SK-N-SH (cell line): Measurements from ENCODE around the gene DNAJC16. TPM values are rescaled to one million over a fixed set of nuclear protein-coding genes. Genes with fewer than 3 reads are reported as not detected.

Experiments
- CTCF ChIA-PET: fragments of 300-600, 350-600 bp; formaldehyde crosslinking; extraction: SDS; loops from one replicate; lab custom pipeline; 2021; lab: Yijun Ruan, JAX
- POLR2A ChIA-PET: fragments of 350-600 bp; sonication (Branson Sonifier 250); formaldehyde crosslinking; extraction: SDS; loops from one replicate; lab custom pipeline; 2020; ENCODE audit warnings: antibody characterized with exemption, inconsistent platforms; lab: Yijun Ruan, JAX
- DNase-seq: peaks from one replicate; pipeline ENCODE4 v3.0.0; 2012
- H2AFZ ChIP-seq: fragments of 200-600 bp; sonication (generic); 2 replicates; pipeline ENCODE4 v1.8.1; 2016; ENCODE audit warnings: antibody characterized with exemption, mild to moderate bottlenecking, low read depth
- H3F3A ChIP-seq: fragments of 200-600 bp; sonication (generic); replicated peaks from 2 replicates; pipeline ENCODE3; 2016; ENCODE audit warnings: antibody characterized with exemption, mild to moderate bottlenecking; ENCODE audit not compliant: insufficient read depth
- H3K27ac ChIP-seq, 2 experiments: fragments of 200-500 bp in 1 of 2; fragments of 200-600 bp in 1 of 2; sonication (Bioruptor generic) in 1 of 2; sonication (generic), shearing (Covaris generic) in 1 of 2; 2 replicates each; pipeline versions ENCODE4 v1.5.1 to v1.6.1; 2014 to 2016; ENCODE audit warnings: low read depth in 2 of 2, inconsistent platforms in 1 of 2, low read length in 1 of 2, mild to moderate bottlenecking in 1 of 2, mixed read lengths in 1 of 2
- H3K27me3 ChIP-seq: fragments of 200-600 bp; sonication (generic), shearing (Covaris generic); 2 replicates; pipeline ENCODE4 v1.6.1; 2016; ENCODE audit warnings: mixed run types; ENCODE audit not compliant: insufficient read depth
- H3K36me3 ChIP-seq, 2 experiments: fragments of 200-500 bp in 1 of 2; fragments of 200-600 bp in 1 of 2; sonication (Bioruptor generic) in 1 of 2; sonication (generic) in 1 of 2; replicated peaks in 1 of 2; 2 replicates each; pipeline versions ENCODE3 to v1.5.1; 2014 to 2016; ENCODE audit warnings: low read length in 1 of 2, mild to moderate bottlenecking in 1 of 2; ENCODE audit not compliant: insufficient read depth in 2 of 2, control insufficient read depth in 1 of 2
- H3K4me1 ChIP-seq, 2 experiments: fragments of 200-500 bp in 1 of 2; fragments of 200-600 bp in 1 of 2; sonication (Bioruptor generic) in 1 of 2; sonication (generic), shearing (Covaris generic) in 1 of 2; 2 replicates each; pipeline versions ENCODE4 v1.5.1 to v1.6.1; 2014 to 2016; ENCODE audit warnings: low read depth in 1 of 2, low read length in 1 of 2, mixed run types in 1 of 2; ENCODE audit not compliant: insufficient read depth in 2 of 2, control insufficient read depth in 1 of 2
- H3K4me2 ChIP-seq: fragments of 200-600 bp; sonication (generic), shearing (Covaris generic); 2 replicates; pipeline ENCODE4 v1.6.1; 2017; ENCODE audit warnings: mixed run types
- H3K4me3 ChIP-seq, 2 experiments: fragments of 200-500 bp in 1 of 2; fragments of 200-600 bp in 1 of 2; sonication (Bioruptor generic) in 1 of 2; sonication (generic), shearing (Covaris generic) in 1 of 2; 2 replicates each; pipeline versions ENCODE4 v1.5.1 to v1.8.1; 2014 to 2016; ENCODE audit warnings: low read depth in 2 of 2, inconsistent platforms in 1 of 2, low read length in 1 of 2, mild to moderate bottlenecking in 1 of 2, mixed read lengths in 1 of 2, moderate library complexity in 1 of 2
- H3K79me2 ChIP-seq: fragments of 200-600 bp; sonication (generic); 2 replicates; pipeline ENCODE4 v1.8.1; 2017; ENCODE audit warnings: mild to moderate bottlenecking; ENCODE audit not compliant: insufficient read depth
- H3K9ac ChIP-seq: fragments of 200-600 bp; sonication (generic); 2 replicates; pipeline ENCODE4 v1.6.1; 2017; ENCODE audit warnings: mixed run types
- H3K9me2 ChIP-seq: fragments of 200-600 bp; sonication (generic); 2 replicates; pipeline ENCODE4 v1.6.1; 2017; ENCODE audit warnings: mixed run types
- H3K9me3 ChIP-seq: fragments of 200-600 bp; sonication (generic); 2 replicates; pipeline ENCODE4 v1.6.1; 2017; ENCODE audit warnings: mixed run types, mild to moderate bottlenecking, moderate library complexity
- H4K20me1 ChIP-seq: fragments of 200-600 bp; sonication (generic); 2 replicates; pipeline ENCODE4 v1.6.1; 2017; ENCODE audit warnings: mild to moderate bottlenecking, mixed run types; ENCODE audit not compliant: insufficient read depth
- CHD2 ChIP-seq: fragments of 150-350 bp; IDR thresholded peaks from 2 replicates; pipeline ENCODE4 v1.6.1; 2018; ENCODE audit warnings: low read length; ENCODE audit not compliant: partially characterized antibody
- ELF1 ChIP-seq: IDR thresholded peaks from 2 replicates; pipeline ENCODE4 v1.4.0; 2012
- EP300 ChIP-seq, 2 experiments: IDR thresholded peaks; 2 replicates each; pipeline versions ENCODE4 v1.4.0 to v1.6.1; 2012; ENCODE audit warnings: borderline replicate concordance in 1 of 2, low read depth in 1 of 2, low read length in 1 of 2
- FOSL2 ChIP-seq: IDR thresholded peaks from 2 replicates; pipeline ENCODE4 v1.4.0; 2012; ENCODE audit warnings: low read depth, mild to moderate bottlenecking, moderate library complexity, borderline replicate concordance
- FOXM1 ChIP-seq: IDR thresholded peaks from 2 replicates; pipeline ENCODE4 v1.4.0; 2012; ENCODE audit warnings: low read depth, mild to moderate bottlenecking
- GABPA ChIP-seq: IDR thresholded peaks from 2 replicates; pipeline ENCODE4 v1.4.0; 2012; ENCODE audit warnings: low read depth, mild to moderate bottlenecking
- GATA2 ChIP-seq: sonication (generic); formaldehyde crosslinking; IDR thresholded peaks from 2 replicates; pipeline ENCODE4 v1.5.0; 2020; ENCODE audit warnings: mild to moderate bottlenecking, missing genetic modification reagents
- JUND ChIP-seq: IDR thresholded peaks from 2 replicates; pipeline ENCODE4 v1.4.0; 2012
- MEF2A ChIP-seq: IDR thresholded peaks from 2 replicates; pipeline ENCODE4 v1.4.0; 2012; ENCODE audit warnings: low read depth, borderline replicate concordance
- MXI1 ChIP-seq: IDR thresholded peaks from 2 replicates; pipeline ENCODE4 v1.6.1; 2012; ENCODE audit warnings: mild to moderate bottlenecking, low read depth, low read length, improper control_type of control experiment
- NFIC ChIP-seq: IDR thresholded peaks from 2 replicates; pipeline ENCODE4 v1.4.0; 2012; ENCODE audit warnings: borderline replicate concordance
- NRF1 ChIP-seq: IDR thresholded peaks from 2 replicates; pipeline ENCODE4 v1.6.1; 2012; ENCODE audit warnings: low read depth, mild to moderate bottlenecking, low read length
- PBX3 ChIP-seq: IDR thresholded peaks from 2 replicates; pipeline ENCODE4; 2012
- POLR2AphosphoS5 ChIP-seq: IDR thresholded peaks from 2 replicates; pipeline ENCODE4 v1.6.1; 2012; ENCODE audit warnings: low read depth, low read length
- RAD21 ChIP-seq: IDR thresholded peaks from 2 replicates; pipeline ENCODE4 v1.6.1; 2012; ENCODE audit warnings: mild to moderate bottlenecking, low read length
- RFX5 ChIP-seq: IDR thresholded peaks from 2 replicates; pipeline ENCODE4 v1.6.1; 2012; ENCODE audit warnings: mild to moderate bottlenecking, improper control_type of control experiment, low read length
- RXRA ChIP-seq: IDR thresholded peaks from 2 replicates; pipeline ENCODE4 v1.4.0; 2012; ENCODE audit warnings: low read depth, mild to moderate bottlenecking, borderline replicate concordance
- SIN3A ChIP-seq: IDR thresholded peaks from 2 replicates; pipeline ENCODE4 v1.6.1; 2012; ENCODE audit warnings: low read depth, mild to moderate bottlenecking, low read length, moderate library complexity, borderline replicate concordance
- TAF1 ChIP-seq: IDR thresholded peaks from 2 replicates; pipeline ENCODE4 v1.6.1; 2012; ENCODE audit warnings: low read depth, mild to moderate bottlenecking, low read length, moderate library complexity, borderline replicate concordance
- TEAD4 ChIP-seq: IDR thresholded peaks from 2 replicates; pipeline ENCODE4 v1.4.0; 2012; ENCODE audit warnings: mild to moderate bottlenecking, borderline replicate concordance; ENCODE audit not compliant: insufficient read depth
- YY1 ChIP-seq: IDR thresholded peaks from 2 replicates; pipeline ENCODE4 v1.4.0; 2012; ENCODE audit warnings: low read depth, mild to moderate bottlenecking
- WGBS: methylation state at CpG from one replicate; pipeline ENCODE4 v1.1.6; 2017; ENCODE audit warnings: low lambda C conversion rate; 5-methylcytosine and 5-hydroxymethylcytosine counted together
- polyA plus RNA-seq, 3 experiments: library from polyadenylated mRNA; depleted of rRNA; stranded (reverse); fragments of >200 nt; gene quantifications; 2 replicates each; pipeline ENCODE4 v1.2.3, GENCODE V29; 2012
- TF ChIP-seq, protein P1 (sequence below): IDR thresholded peaks from 2 replicates; pipeline ENCODE4 v1.4.0; 2012; ENCODE audit warnings: low read depth
- TF ChIP-seq, protein P2 (sequence below): IDR thresholded peaks from 2 replicates; pipeline ENCODE4 v1.6.1; 2012; ENCODE audit warnings: mild to moderate bottlenecking, low read depth, low read length, moderate library complexity
- TF ChIP-seq, protein P3 (sequence below): fragments of 200-600 bp; sonication (generic); IDR thresholded peaks from 2 replicates; pipeline ENCODE4 v1.6.1; 2017; ENCODE audit warnings: antibody characterized with exemption, mild to moderate bottlenecking, moderate library complexity
- TF ChIP-seq, protein P4 (sequence below): fragments of 150-350 bp; IDR thresholded peaks from 2 replicates; pipeline ENCODE4 v1.6.1; 2017; ENCODE audit warnings: antibody characterized with exemption, low read length, low read depth, borderline replicate concordance

The DNAJC16 gene
- 8.4 and 13.7 TPM in 2 replicates for polyA plus RNA-seq (2012; rRNA removed)
- 8.9 and 10.8 TPM in 2 replicates for polyA plus RNA-seq (2012; cell fraction: cytosol; rRNA removed)
- 10.0 and 18.2 TPM in 2 replicates for polyA plus RNA-seq (2012; cell fraction: nucleus; rRNA removed)

GRCh38 chr1:15526490-15527339, at the start of gene DNAJC16:
Gene DNAJC16, plus strand, starts transcription at chr1:15526848. Its CDS starts 2,258 bp downstream, at chr1:15529106.
- Histone ChIP-seq H3F3A (peaks cover 18% of the 10 kb centered on the region), H4K20me1 (no peaks in the 10 kb centered on the region; the same call in 1 of the 2 replicates), H3K9me3 (no peaks in the 10 kb centered on the region), H3K4me3 (peak within 1 kb of the TSS; percentile 88 to 89), H3K9ac (peak within 1 kb of the TSS; percentile 95), H3K27me3 (no peaks in the 10 kb centered on the region), H3K9me2 (no peaks in the 10 kb centered on the region), H3K4me1 (peaks cover 6 to 20% of the 10 kb centered on the region in 2 experiments), H3K27ac (peak within 1 kb of the TSS; percentile 84 to 91), H3K36me3 (peaks cover 15% of the 10 kb centered on the region in 2 experiments), H2AFZ (peak within 1 kb of the TSS; percentile 90), H3K4me2 (peak within 1 kb of the TSS; percentile 91), H3K79me2 (peaks cover 54% of the 10 kb centered on the region)
- POLR2A ChIA-PET, result interaction anchor here (0.7 to 0.8 kb wide), 2 partner anchors 77 to 91 kb away, joined by 3 read pairs; no protein-coding TSS in a partner anchor
- WGBS, result 2% methylated on average over 44 of the region's 65 CpGs
- CTCF ChIA-PET, result interaction anchor here (0.7 to 1.3 kb wide), 3 partner anchors 203 to 239 kb away, joined by 3 to 4 read pairs (median 3); no protein-coding TSS in a partner anchor
- DNase-seq, result peak; percentile 91
- TF ChIP-seq, protein P1, sequence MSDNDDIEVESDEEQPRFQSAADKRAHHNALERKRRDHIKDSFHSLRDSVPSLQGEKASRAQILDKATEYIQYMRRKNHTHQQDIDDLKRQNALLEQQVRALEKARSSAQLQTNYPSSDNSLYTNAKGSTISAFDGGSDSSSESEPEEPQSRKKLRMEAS, result peak; percentile 89
- peak; percentile 38; the same call in 1 of the 2 replicates for TF ChIP-seq SIN3A
- TF ChIP-seq CHD2, result peak; percentile 77
- peak; percentile 32 for TF ChIP-seq GABPA
- no peak for TF ChIP-seq FOXM1
- peak; percentile 56; the same call in 1 of the 2 replicates for TF ChIP-seq ELF1
- TF ChIP-seq RFX5, result peak; percentile 16; the same call in 1 of the 2 replicates
- no peak for TF ChIP-seq JUND
- no peak for TF ChIP-seq PBX3
- TF ChIP-seq GATA2 (CRISPR knock-in tag), result no peak
- TF ChIP-seq, protein P2, sequence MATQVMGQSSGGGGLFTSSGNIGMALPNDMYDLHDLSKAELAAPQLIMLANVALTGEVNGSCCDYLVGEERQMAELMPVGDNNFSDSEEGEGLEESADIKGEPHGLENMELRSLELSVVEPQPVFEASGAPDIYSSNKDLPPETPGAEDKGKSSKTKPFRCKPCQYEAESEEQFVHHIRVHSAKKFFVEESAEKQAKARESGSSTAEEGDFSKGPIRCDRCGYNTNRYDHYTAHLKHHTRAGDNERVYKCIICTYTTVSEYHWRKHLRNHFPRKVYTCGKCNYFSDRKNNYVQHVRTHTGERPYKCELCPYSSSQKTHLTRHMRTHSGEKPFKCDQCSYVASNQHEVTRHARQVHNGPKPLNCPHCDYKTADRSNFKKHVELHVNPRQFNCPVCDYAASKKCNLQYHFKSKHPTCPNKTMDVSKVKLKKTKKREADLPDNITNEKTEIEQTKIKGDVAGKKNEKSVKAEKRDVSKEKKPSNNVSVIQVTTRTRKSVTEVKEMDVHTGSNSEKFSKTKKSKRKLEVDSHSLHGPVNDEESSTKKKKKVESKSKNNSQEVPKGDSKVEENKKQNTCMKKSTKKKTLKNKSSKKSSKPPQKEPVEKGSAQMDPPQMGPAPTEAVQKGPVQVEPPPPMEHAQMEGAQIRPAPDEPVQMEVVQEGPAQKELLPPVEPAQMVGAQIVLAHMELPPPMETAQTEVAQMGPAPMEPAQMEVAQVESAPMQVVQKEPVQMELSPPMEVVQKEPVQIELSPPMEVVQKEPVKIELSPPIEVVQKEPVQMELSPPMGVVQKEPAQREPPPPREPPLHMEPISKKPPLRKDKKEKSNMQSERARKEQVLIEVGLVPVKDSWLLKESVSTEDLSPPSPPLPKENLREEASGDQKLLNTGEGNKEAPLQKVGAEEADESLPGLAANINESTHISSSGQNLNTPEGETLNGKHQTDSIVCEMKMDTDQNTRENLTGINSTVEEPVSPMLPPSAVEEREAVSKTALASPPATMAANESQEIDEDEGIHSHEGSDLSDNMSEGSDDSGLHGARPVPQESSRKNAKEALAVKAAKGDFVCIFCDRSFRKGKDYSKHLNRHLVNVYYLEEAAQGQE, result peak; percentile 45; the same call in 1 of the 2 replicates
- peak; percentile 80 for TF ChIP-seq POLR2AphosphoS5
- peak; percentile 89 for TF ChIP-seq MXI1
- no peak for TF ChIP-seq RAD21
- TF ChIP-seq, protein P3, sequence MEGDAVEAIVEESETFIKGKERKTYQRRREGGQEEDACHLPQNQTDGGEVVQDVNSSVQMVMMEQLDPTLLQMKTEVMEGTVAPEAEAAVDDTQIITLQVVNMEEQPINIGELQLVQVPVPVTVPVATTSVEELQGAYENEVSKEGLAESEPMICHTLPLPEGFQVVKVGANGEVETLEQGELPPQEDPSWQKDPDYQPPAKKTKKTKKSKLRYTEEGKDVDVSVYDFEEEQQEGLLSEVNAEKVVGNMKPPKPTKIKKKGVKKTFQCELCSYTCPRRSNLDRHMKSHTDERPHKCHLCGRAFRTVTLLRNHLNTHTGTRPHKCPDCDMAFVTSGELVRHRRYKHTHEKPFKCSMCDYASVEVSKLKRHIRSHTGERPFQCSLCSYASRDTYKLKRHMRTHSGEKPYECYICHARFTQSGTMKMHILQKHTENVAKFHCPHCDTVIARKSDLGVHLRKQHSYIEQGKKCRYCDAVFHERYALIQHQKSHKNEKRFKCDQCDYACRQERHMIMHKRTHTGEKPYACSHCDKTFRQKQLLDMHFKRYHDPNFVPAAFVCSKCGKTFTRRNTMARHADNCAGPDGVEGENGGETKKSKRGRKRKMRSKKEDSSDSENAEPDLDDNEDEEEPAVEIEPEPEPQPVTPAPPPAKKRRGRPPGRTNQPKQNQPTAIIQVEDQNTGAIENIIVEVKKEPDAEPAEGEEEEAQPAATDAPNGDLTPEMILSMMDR, result no peak; the same call in 1 of the 2 replicates
- no peak; a peak in 1 of 4 replicates for TF ChIP-seq EP300 (IDR thresholded peaks at IDR 0.05; ENCODE audit: borderline replicate concordance in 1 of 2, low read depth in 1 of 2, low read length in 1 of 2)
- no peak for TF ChIP-seq YY1
- peak; percentile 37 for TF ChIP-seq TAF1
- TF ChIP-seq MEF2A, result no peak
- TF ChIP-seq NFIC, result peak; percentile 14; the same call in 1 of the 2 replicates
- no peak for TF ChIP-seq RXRA
- TF ChIP-seq FOSL2, result no peak
- no peak for TF ChIP-seq TEAD4
- no peak for TF ChIP-seq NRF1
- TF ChIP-seq, protein P4, sequence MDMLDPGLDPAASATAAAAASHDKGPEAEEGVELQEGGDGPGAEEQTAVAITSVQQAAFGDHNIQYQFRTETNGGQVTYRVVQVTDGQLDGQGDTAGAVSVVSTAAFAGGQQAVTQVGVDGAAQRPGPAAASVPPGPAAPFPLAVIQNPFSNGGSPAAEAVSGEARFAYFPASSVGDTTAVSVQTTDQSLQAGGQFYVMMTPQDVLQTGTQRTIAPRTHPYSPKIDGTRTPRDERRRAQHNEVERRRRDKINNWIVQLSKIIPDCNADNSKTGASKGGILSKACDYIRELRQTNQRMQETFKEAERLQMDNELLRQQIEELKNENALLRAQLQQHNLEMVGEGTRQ, result peak; percentile 92
